Common myeloid progenitor, CD34-positive (primary cell): ENCODE results near the gene MBD6.
A peak's percentile ranks its signal among the peaks of the same experiment; 100 is the strongest.
"Not testable (repeated sequence)": the region's sequence is repeated elsewhere in the genome, so short reads cannot be mapped to it uniquely, and the experiment has no call there.

Experiments
- CTCF ChIA-PET: fragments of 350-600 bp; sonication (Branson Sonifier 250); formaldehyde crosslinking; loops from one replicate; lab custom pipeline; 2021; ENCODE audit warnings: antibody characterized with exemption; lab: Charles Lee
- POLR2A ChIA-PET: fragments of 350-600 bp; sonication (Branson Sonifier 250); formaldehyde crosslinking; loops from one replicate; lab custom pipeline; 2021; ENCODE audit warnings: antibody characterized with exemption; lab: Charles Lee
- DNase-seq, 3 donors: peaks; one replicate each; pipeline versions ENCODE4 v3.0.0 to v3.0.0-alpha.2; 2013
- H3K27ac ChIP-seq, 2 experiments: 1 replicate in 1 of 2; 2 replicates in 1 of 2; pipeline ENCODE4 v1.7.0; 2013; ENCODE audit warnings: inconsistent platforms in 2 of 2, low read length in 2 of 2, mild to moderate bottlenecking in 2 of 2, low read depth in 1 of 2, moderate library complexity in 1 of 2; ENCODE audit not compliant: severe bottlenecking in 2 of 2, insufficient read depth in 1 of 2, poor library complexity in 1 of 2
- H3K27me3 ChIP-seq, 5 experiments: replicated peaks in 2 of 5; 1 replicate in 3 of 5; 2 replicates in 2 of 5; pipeline versions ENCODE4 v1.6.1 to v1.7.0; 2013; ENCODE audit warnings: low read length in 4 of 5, mild to moderate bottlenecking in 2 of 5, moderate library complexity in 2 of 5, inconsistent platforms in 1 of 5; ENCODE audit not compliant: insufficient read depth in 5 of 5, control insufficient read depth in 4 of 5
- H3K36me3 ChIP-seq, 4 experiments: 1 replicate in 2 of 4; 2 replicates in 2 of 4; pipeline versions ENCODE4 v1.6.1 to v1.7.0; 2013; ENCODE audit warnings: low read length in 3 of 4, control low read depth in 1 of 4, mild to moderate bottlenecking in 1 of 4; ENCODE audit not compliant: control insufficient read depth in 4 of 4, insufficient read depth in 4 of 4
- H3K4me1 ChIP-seq, 4 experiments: 1 replicate in 3 of 4; 2 replicates in 1 of 4; pipeline versions ENCODE4 v1.6.1 to v1.7.1; 2013; ENCODE audit warnings: low read length in 3 of 4, mild to moderate bottlenecking in 3 of 4, control low read depth in 1 of 4, inconsistent platforms in 1 of 4, moderate library complexity in 1 of 4; ENCODE audit not compliant: control insufficient read depth in 4 of 4, insufficient read depth in 4 of 4; ENCODE audit errors: control extremely low read depth in 1 of 4
- H3K4me3 ChIP-seq, 7 experiments: 1 replicate in 4 of 7; 2 replicates in 3 of 7; pipeline versions ENCODE4 v1.5.1 to v1.7.0; 2013; ENCODE audit warnings: mild to moderate bottlenecking in 7 of 7, low read length in 6 of 7, moderate library complexity in 6 of 7, inconsistent platforms in 2 of 7, low read depth in 2 of 7, control low read depth in 1 of 7; ENCODE audit not compliant: insufficient read depth in 4 of 7, control insufficient read depth in 1 of 7; ENCODE audit errors: extremely low read depth in 1 of 7
- H3K9me3 ChIP-seq, 5 experiments: 1 replicate in 4 of 5; 2 replicates in 1 of 5; pipeline versions ENCODE4 v1.6.1 to v1.7.1; 2013; ENCODE audit warnings: low read length in 4 of 5, mild to moderate bottlenecking in 2 of 5, inconsistent platforms in 1 of 5, low read depth in 1 of 5, moderate library complexity in 1 of 5; ENCODE audit not compliant: control insufficient read depth in 4 of 5, insufficient read depth in 2 of 5; ENCODE audit errors: control extremely low read depth in 1 of 5
- WGBS: methylation state at CpG from one replicate; pipeline ENCODE4 v1.1.5; 2013; ENCODE audit not compliant: insufficient coverage; 5-methylcytosine and 5-hydroxymethylcytosine counted together

The MBD6 gene

DNA sequence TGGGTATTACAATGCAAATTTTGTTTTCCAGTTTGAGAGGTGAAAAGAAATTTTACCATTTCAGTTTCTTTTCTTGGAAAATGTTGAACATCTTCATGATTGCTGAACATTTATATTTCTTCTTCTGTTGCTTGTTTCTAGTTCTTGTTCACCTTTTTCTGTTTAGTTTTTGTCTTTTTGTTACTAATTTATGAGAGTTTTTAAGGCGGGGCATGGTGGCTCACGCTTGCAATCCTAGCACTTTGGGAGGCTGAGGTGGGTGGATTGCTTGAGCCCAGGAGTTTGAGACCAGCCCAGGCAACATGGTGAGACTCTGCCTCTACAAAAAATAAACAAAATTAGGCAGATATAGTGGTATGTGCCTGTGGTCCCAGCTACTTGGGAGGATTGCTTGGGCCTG lies 37.9 kb downstream of the MBD6 start:
- no peak overlapping the region for H3K27ac ChIP-seq
- no peak overlapping the region for H3K4me3 ChIP-seq
- no peaks in the 10 kb centered on the region for H3K9me3 ChIP-seq
- no peak for DNase-seq
- ChIA-PET CTCF (no interaction called here), POLR2A (no interaction called here)
- peaks cover 0 to 2% (median 0%) of the 10 kb centered on the region in 4 experiments for H3K36me3 ChIP-seq
- H3K4me1 ChIP-seq, result peaks cover 0 to 7% (median 2%) of the 10 kb centered on the region in 4 experiments
- WGBS, result no CpG with 5 or more reads among the region's 2 CpGs
- peaks cover 0 to 6% (median 0%) of the 10 kb centered on the region in 5 experiments for H3K27me3 ChIP-seq

DNA sequence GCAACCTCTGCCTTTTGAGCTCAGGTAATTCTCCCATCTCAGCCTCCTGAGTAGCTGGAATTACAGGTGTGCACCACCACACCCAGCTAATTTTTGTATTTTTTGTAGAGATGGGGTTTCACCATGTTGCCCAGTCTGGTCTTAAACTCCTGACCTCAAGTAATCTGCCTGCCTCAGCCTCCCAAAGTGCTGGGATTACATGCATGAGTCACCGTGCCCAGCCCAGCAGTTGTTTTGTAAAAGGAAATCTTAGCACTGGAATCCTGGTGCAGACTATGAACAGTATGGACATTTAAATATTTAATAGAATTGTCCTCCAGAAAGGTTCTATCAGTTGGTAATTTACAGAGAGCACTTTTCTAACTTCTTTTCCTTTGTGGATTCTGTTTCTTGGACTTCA lies 38.5 kb downstream of the MBD6 start:
- CTCF ChIA-PET, DNase-seq: not testable (repeated sequence)
- 100% methylated on average over 1 of the region's 1 CpG for WGBS

DNA sequence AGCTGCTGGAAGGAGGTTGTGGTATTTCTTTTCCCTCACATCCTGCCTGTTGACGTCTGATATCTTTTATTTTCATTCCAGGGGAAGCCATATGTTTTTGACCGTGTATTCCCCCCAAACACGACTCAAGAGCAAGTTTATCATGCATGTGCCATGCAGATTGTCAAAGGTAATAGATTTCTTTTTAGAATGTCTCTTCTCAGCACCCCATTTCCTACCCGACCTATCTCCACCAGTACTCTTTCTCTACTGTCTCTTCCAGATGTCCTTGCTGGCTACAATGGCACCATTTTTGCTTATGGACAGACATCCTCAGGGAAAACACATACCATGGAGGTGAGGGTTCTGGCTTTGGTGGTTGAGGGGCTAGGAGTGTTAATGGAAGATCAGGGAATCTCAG lies 40.7 kb downstream of the MBD6 start:
- Histone ChIP-seq H3K36me3 (peaks cover 0 to 2% (median 0%) of the 10 kb centered on the region in 4 experiments), H3K9me3 (no peaks in the 10 kb centered on the region), H3K27me3 (peaks cover 0 to 6% (median 0%) of the 10 kb centered on the region in 5 experiments), H3K4me1 (peaks cover 0 to 7% (median 2%) of the 10 kb centered on the region in 4 experiments), H3K4me3 (no peak overlapping the region), H3K27ac (no peak overlapping the region)
- ChIA-PET CTCF (interaction anchor here (1.6 to 3.7 kb wide), 2 partner anchors 20 to 27 kb away, joined by 5 to 15 read pairs; no protein-coding TSS in a partner anchor), POLR2A (interaction anchor here (1.0 kb wide), 1 partner anchor 43 kb away, joined by 9 read pairs; the partner anchor contains the start of gene DDIT3)
- 6% methylated on average over 3 of the region's 4 CpGs for WGBS
- DNase-seq, result peak in 2 of 3 donors; percentile 45 to 66

More for the DNA sequence above, 38.5 kb downstream of the MBD6 start:
- H3K27ac ChIP-seq, H3K36me3 ChIP-seq, POLR2A ChIA-PET, H3K27me3 ChIP-seq, H3K9me3 ChIP-seq, H3K4me3 ChIP-seq, H3K4me1 ChIP-seq: not testable (repeated sequence)

DNA sequence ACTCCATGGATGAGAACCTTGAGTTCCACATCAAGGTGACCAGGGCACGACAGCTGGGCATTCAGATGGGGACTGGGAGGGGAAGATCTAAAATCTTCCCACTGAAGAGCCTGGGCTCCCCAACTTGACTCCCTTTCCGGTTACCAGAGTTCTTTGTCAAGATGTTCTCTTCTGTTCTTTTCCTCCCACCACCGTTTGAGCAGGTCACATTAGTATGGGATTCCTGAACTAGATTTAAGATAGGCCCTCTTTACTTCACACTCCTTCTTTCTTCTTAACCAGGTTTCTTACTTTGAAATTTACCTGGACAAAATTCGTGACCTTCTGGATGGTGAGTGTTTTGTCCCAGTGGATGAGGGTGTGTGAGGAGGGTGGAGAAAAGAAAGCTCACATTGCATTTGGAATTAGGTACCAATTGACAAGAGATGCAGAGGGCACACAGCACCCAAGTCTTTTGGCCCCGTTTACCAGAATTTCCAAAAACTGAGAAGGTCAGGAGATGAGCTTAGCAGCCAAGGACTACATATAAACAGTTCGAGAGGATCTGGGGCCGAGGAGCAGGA lies 41.6 kb downstream of the MBD6 start:
- H3K27ac ChIP-seq, result no peak overlapping the region
- peaks cover 0 to 6% (median 0%) of the 10 kb centered on the region in 5 experiments for H3K27me3 ChIP-seq
- WGBS, result 100% methylated on average over 4 of the region's 7 CpGs
- POLR2A ChIA-PET, result interaction anchor here (0.5 kb wide), 1 partner anchor 44 kb away, joined by 3 read pairs; the partner anchor contains the start of gene DDIT3
- peaks cover 0 to 7% (median 2%) of the 10 kb centered on the region in 4 experiments for H3K4me1 ChIP-seq
- no peaks in the 10 kb centered on the region for H3K9me3 ChIP-seq
- CTCF ChIA-PET, result interaction anchor here (0.6 to 3.7 kb wide), 2 partner anchors 19 to 163 kb away, joined by 4 to 15 read pairs; no protein-coding TSS in a partner anchor
- H3K36me3 ChIP-seq, result peaks cover 0 to 2% (median 0%) of the 10 kb centered on the region in 4 experiments
- H3K4me3 ChIP-seq, result no peak overlapping the region
- DNase-seq, result no peak

DNA sequence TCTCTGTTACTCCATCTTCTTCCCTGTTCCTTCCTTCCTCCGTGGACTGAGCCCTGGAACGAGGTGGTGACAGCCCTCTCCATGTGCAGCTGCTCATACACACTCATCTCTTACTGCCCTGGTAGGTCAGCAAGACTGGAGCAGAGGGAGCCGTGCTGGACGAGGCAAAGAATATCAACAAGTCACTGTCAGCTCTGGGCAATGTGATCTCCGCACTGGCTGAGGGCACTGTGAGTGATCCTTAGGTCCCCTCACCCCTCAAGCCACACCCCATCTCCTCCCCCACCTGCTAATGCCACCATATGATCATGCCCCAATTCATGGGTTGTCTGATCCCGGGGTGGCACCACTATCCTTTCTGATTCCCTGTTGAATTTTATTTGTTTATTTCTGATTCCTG lies 46.2 kb downstream of the MBD6 start:
- H3K4me3 ChIP-seq, result no peak overlapping the region
- ChIA-PET CTCF (interaction anchor here (0.9 to 1.6 kb wide), 4 partner anchors 13 to 54 kb away, joined by 3 to 6 read pairs (median 3); no protein-coding TSS in a partner anchor), POLR2A (no interaction called here)
- peaks cover 0 to 5% (median 0%) of the 10 kb centered on the region in 5 experiments for H3K27me3 ChIP-seq
- no peak for DNase-seq
- H3K27ac ChIP-seq, result no peak overlapping the region
- H3K4me1 ChIP-seq, result no peaks in the 10 kb centered on the region
- no peaks in the 10 kb centered on the region for H3K9me3 ChIP-seq
- H3K36me3 ChIP-seq, result peaks cover 0 to 9% (median 1%) of the 10 kb centered on the region in 4 experiments
- WGBS, result 88% methylated on average over 2 of the region's 6 CpGs

DNA sequence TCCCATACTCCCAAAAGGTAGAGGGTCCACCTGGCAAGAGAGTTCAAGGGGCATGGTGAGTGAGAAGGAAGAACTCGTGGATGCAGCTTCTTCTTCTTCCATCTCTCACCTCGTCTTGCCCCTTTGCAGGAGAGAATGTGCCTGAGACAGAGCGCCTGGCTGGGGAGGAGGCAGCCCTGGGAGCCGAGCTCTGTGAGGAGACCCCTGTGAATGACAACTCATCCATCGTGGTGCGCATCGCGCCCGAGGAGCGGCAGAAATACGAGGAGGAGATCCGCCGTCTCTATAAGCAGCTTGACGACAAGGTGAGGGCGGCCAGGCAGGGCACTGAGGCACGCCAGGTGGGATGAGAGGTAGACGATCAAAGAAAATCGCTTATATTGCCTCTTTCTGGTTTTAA lies 47.2 kb downstream of the MBD6 start:
- 95% methylated on average over 15 of the region's 18 CpGs for WGBS

DNA sequence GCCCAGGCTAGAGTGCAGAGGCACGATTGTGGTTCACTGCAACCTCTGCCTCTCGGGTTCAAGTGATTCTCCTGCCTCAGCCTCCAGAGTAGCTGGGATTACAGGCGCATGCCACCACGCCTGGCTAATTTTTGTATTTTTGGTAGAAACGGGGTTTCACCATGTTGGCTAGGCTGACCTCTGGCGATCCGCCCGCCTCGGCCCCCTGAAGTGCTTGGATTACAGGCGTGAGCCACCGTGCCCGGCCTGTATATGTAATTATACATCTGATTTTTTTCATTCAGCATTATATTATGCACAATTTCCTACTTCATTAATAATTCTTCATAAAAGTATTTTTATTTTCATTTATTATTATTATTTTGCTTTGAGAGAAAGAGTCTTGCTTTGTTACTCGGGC lies 47.8 kb downstream of the MBD6 start:
- CTCF ChIA-PET, result interaction anchor here (0.6 to 1.5 kb wide), 2 partner anchors 12 to 50 kb away, joined by 4 to 6 read pairs; no protein-coding TSS in a partner anchor
- H3K27me3 ChIP-seq, H3K9me3 ChIP-seq, H3K4me1 ChIP-seq, H3K27ac ChIP-seq, DNase-seq, POLR2A ChIA-PET, H3K4me3 ChIP-seq: not testable (repeated sequence)
- WGBS, result 100% methylated on average over 2 of the region's 13 CpGs
- peaks cover 0 to 10% (median 3%) of the 10 kb centered on the region in 4 experiments for H3K36me3 ChIP-seq

More for the DNA sequence above, 47.2 kb downstream of the MBD6 start:
- H3K4me1 ChIP-seq, result no peaks in the 10 kb centered on the region
- H3K36me3 ChIP-seq, result peaks cover 0 to 9% (median under 1%) of the 10 kb centered on the region in 4 experiments
- H3K27me3 ChIP-seq, result peaks cover 0 to 2% (median 0%) of the 10 kb centered on the region in 5 experiments
- no peak overlapping the region for H3K27ac ChIP-seq
- ChIA-PET CTCF (interaction anchor here (1.5 to 1.6 kb wide), 2 partner anchors 14 to 52 kb away, joined by 3 to 6 read pairs; no protein-coding TSS in a partner anchor), POLR2A (no interaction called here)
- no peak overlapping the region for H3K4me3 ChIP-seq
- H3K9me3 ChIP-seq, result no peaks in the 10 kb centered on the region
- no peak for DNase-seq
